Body of pancreas (tissue), 4 donors: Measurements from ENCODE around the gene SOST.

Experiments
- POLR2A ChIP-seq, 3 donors: fragments of 450-650 bp; IDR thresholded peaks; one replicate each; pipeline ENCODE4 v1.6.1; 2016; ENCODE audit warnings: antibody characterized with exemption in 3 of 3, mild to moderate bottlenecking in 2 of 3
- TF ChIP-seq, protein P1 (sequence below), 7 experiments: fragments of 450-650 bp in 4 of 7; fragments of 200-600 bp in 3 of 7; sonication (generic) in 3 of 7; IDR thresholded peaks; one replicate each; pipeline ENCODE4 v1.5.1; 2016 to 2019; ENCODE audit warnings: antibody characterized with exemption in 7 of 7

DNA sequence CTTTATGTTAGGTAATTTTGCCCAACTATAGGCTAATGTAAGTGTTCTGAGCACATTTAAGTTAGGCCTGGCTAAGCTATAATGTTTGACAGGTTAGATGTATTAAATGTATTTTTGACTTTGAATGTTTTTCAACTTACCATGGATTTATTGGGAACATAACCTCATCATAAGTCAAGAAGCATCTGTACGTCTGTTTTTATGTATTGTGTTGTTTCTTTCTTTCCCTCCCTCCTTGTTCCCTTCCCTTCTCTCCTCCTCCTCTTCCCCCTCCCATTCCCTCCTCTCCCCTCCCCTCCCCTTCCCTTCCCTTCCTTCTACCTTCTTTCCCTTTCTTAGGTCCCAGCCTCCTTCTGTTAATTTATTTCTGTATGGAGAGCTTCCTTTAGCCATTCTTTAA, 30.9 kb upstream of the SOST start:
- TF ChIP-seq, protein P1, sequence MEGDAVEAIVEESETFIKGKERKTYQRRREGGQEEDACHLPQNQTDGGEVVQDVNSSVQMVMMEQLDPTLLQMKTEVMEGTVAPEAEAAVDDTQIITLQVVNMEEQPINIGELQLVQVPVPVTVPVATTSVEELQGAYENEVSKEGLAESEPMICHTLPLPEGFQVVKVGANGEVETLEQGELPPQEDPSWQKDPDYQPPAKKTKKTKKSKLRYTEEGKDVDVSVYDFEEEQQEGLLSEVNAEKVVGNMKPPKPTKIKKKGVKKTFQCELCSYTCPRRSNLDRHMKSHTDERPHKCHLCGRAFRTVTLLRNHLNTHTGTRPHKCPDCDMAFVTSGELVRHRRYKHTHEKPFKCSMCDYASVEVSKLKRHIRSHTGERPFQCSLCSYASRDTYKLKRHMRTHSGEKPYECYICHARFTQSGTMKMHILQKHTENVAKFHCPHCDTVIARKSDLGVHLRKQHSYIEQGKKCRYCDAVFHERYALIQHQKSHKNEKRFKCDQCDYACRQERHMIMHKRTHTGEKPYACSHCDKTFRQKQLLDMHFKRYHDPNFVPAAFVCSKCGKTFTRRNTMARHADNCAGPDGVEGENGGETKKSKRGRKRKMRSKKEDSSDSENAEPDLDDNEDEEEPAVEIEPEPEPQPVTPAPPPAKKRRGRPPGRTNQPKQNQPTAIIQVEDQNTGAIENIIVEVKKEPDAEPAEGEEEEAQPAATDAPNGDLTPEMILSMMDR (IDR thresholded peaks at IDR 0.05): no peak
- no peak for TF ChIP-seq POLR2A (IDR thresholded peaks at IDR 0.05)
